CD14-positive monocyte (primary cell): ENCODE results near the gene SLC30A5. TPM values are rescaled to one million over a fixed set of nuclear protein-coding genes. Genes with fewer than 3 reads are reported as not detected.

Experiments
- DNase-seq, 3 donors: peaks; one replicate each; pipeline ENCODE4 v3.0.0-alpha.2; 2011 to 2022
- H2AFZ ChIP-seq: 2 replicates; pipeline ENCODE4 v1.6.0; 2012; ENCODE audit warnings: mild to moderate bottlenecking, low read depth, low read length, inconsistent platforms; ENCODE audit not compliant: insufficient read depth, poor library complexity, severe bottlenecking
- H3K27ac ChIP-seq, 2 donors: 1 replicate in 1 of 2; 2 replicates in 1 of 2; pipeline ENCODE4 v1.5.1; 2012 to 2013; ENCODE audit warnings: low read length in 2 of 2, control low read depth in 1 of 2, inconsistent platforms in 1 of 2, low read depth in 1 of 2, mild to moderate bottlenecking in 1 of 2
- H3K27me3 ChIP-seq, 2 donors: one replicate each; pipeline versions ENCODE4 v1.6.0 to v1.6.1; 2011 to 2013; ENCODE audit warnings: low read length in 2 of 2; ENCODE audit not compliant: control insufficient read depth in 2 of 2, insufficient read depth in 2 of 2
- H3K36me3 ChIP-seq, 2 donors: replicated peaks in 1 of 2; 1 replicate in 1 of 2; 2 replicates in 1 of 2; pipeline versions ENCODE4 v1.5.1 to v1.6.1; 2012 to 2013; ENCODE audit warnings: low read length in 2 of 2, control low read depth in 1 of 2, inconsistent platforms in 1 of 2, mild to moderate bottlenecking in 1 of 2; ENCODE audit not compliant: insufficient read depth in 2 of 2, control insufficient read depth in 1 of 2
- H3K4me1 ChIP-seq, 2 donors: 1 replicate in 1 of 2; 2 replicates in 1 of 2; pipeline versions ENCODE4 v1.5.1 to v1.6.1; 2012 to 2013; ENCODE audit warnings: low read length in 2 of 2, control low read depth in 1 of 2, inconsistent platforms in 1 of 2, mild to moderate bottlenecking in 1 of 2, moderate library complexity in 1 of 2; ENCODE audit not compliant: insufficient read depth in 2 of 2, control insufficient read depth in 1 of 2
- H3K4me2 ChIP-seq: replicated peaks from 2 replicates; pipeline ENCODE3; 2012; ENCODE audit warnings: low read length, moderate library complexity, mild to moderate bottlenecking; ENCODE audit not compliant: poor library complexity, severe bottlenecking; ENCODE audit errors: extremely low read depth
- H3K4me3 ChIP-seq, 3 experiments: fragments of 200-600 bp in 1 of 3; sonication (generic) in 1 of 3; replicated peaks in 1 of 3; 1 replicate in 2 of 3; 2 replicates in 1 of 3; pipeline ENCODE4 v1.5.1; 2011 to 2013; ENCODE audit warnings: low read length in 3 of 3, mild to moderate bottlenecking in 3 of 3, control low read depth in 2 of 3, low read depth in 2 of 3, inconsistent platforms in 1 of 3, moderate library complexity in 1 of 3
- H3K79me2 ChIP-seq: 2 replicates; pipeline ENCODE4 v1.6.0; 2012; ENCODE audit warnings: mild to moderate bottlenecking, control low read depth, inconsistent platforms, low read length, moderate library complexity; ENCODE audit not compliant: insufficient read depth
- H3K9ac ChIP-seq: 2 replicates; pipeline ENCODE4 v1.6.0; 2017; ENCODE audit warnings: low read length, mild to moderate bottlenecking; ENCODE audit not compliant: insufficient read depth, poor library complexity, severe bottlenecking
- H3K9me3 ChIP-seq, 2 donors: replicated peaks in 1 of 2; 1 replicate in 1 of 2; 2 replicates in 1 of 2; pipeline versions ENCODE4 v1.5.1 to v1.6.1; 2012 to 2013; ENCODE audit warnings: low read length in 2 of 2, control low read depth in 1 of 2; ENCODE audit not compliant: control insufficient read depth in 1 of 2, insufficient read depth in 1 of 2
- H4K20me1 ChIP-seq: 2 replicates; pipeline ENCODE4 v1.6.0; 2012; ENCODE audit warnings: mild to moderate bottlenecking, low read length, control low read depth, moderate library complexity; ENCODE audit not compliant: insufficient read depth
- H3K27ac Mint-ChIP-seq, 7 donors: one replicate each; pipeline ENCODE4 v1.8.0; 2020; ENCODE audit warnings: mild to moderate bottlenecking in 7 of 7, mixed read lengths in 7 of 7, moderate library complexity in 6 of 7, inconsistent platforms in 2 of 7
- H3K27me3 Mint-ChIP-seq, 3 donors: one replicate each; pipeline ENCODE4 v1.8.0; 2021 to 2022; ENCODE audit warnings: low read depth in 3 of 3, mild to moderate bottlenecking in 3 of 3, mixed read lengths in 3 of 3, moderate library complexity in 3 of 3, inconsistent platforms in 1 of 3
- H3K36me3 Mint-ChIP-seq, 2 donors: one replicate each; pipeline ENCODE4 v1.8.0; 2020; ENCODE audit warnings: mixed read lengths in 2 of 2, inconsistent platforms in 1 of 2, mild to moderate bottlenecking in 1 of 2
- H3K4me1 Mint-ChIP-seq: one replicate; pipeline ENCODE4 v1.8.0; 2020; ENCODE audit warnings: mild to moderate bottlenecking, mixed read lengths
- H3K4me3 Mint-ChIP-seq, 2 donors: one replicate each; pipeline ENCODE4 v1.8.0; 2020; ENCODE audit warnings: mild to moderate bottlenecking in 2 of 2, mixed read lengths in 2 of 2, moderate library complexity in 1 of 2
- H3K9me3 Mint-ChIP-seq, 7 donors: one replicate each; pipeline ENCODE4 v1.8.0; 2020 to 2022; ENCODE audit warnings: mixed read lengths in 7 of 7, mild to moderate bottlenecking in 6 of 7, moderate library complexity in 6 of 7, inconsistent platforms in 2 of 7
- WGBS: methylation state at CpG from one replicate; pipeline ENCODE4 v1.1.5; 2013; ENCODE audit warnings: missing lambda C conversion rate; ENCODE audit not compliant: insufficient coverage; 5-methylcytosine and 5-hydroxymethylcytosine counted together
- intact Hi-C, 2 donors: fragments of 100-400 bp; cut with micrococcal nuclease; formaldehyde crosslinking; loops; one replicate each; pipeline versions ENCODE4 v1.15.0 to v1.15.1; 2023
- polyA plus RNA-seq, 3 donors: library from polyadenylated mRNA; depleted of rRNA in 1 of 3; unstranded in 2 of 3; stranded (reverse) in 1 of 3; fragments of 300-500 nt in 2 of 3; fragments of >200 nt in 1 of 3; fragmentation: Illumina TruSeq in 2 of 3; gene quantifications; 1 replicate in 2 of 3; 2 replicates in 1 of 3; pipeline ENCODE4 v1.2.3, GENCODE V29; 2012 to 2021
- TF ChIP-seq, protein P1 (sequence below): fragments of 200-600 bp; IDR thresholded peaks from one replicate; pipeline ENCODE4 v1.8.0; 2022; ENCODE audit warnings: antibody characterized with exemption, mild to moderate bottlenecking

Gene SLC30A5
- polyA plus RNA-seq, 3 donors: 12.6 to 28.2 (median 27.0) TPM

DNA sequence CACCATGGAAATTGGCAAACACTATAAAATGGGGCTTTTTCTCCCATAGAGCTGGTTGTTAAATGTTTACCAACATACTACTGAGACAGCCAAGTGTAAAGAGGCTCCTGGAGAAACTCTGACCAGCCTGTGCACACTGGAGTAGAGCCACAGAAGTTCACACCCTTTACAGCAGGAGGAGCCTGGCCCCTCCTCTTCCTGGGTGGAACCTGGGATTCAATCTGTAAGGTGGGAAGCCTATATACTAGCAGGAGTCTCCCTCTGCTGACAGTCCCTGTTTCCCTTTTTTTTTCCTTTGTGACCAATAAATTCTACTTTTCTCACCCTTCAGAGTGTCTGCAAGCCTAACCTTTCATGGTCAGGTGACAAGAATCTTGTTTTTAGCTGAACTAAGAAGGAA, 10.4 kb upstream of the SLC30A5 start:
- peaks cover 8% of the 10 kb centered on the region for H3K4me1 Mint-ChIP-seq
- DNase-seq: no peak
- H3K27ac Mint-ChIP-seq: no peak overlapping the region
- no peak overlapping the region for H3K9ac ChIP-seq
- no peak overlapping the region for H3K27ac ChIP-seq
- peak overlapping the region in 1 of 2 donors; percentile 17 for H3K4me3 Mint-ChIP-seq
- peaks cover 0 to 3% (median 0%) of the 10 kb centered on the region in 3 donors for H3K27me3 Mint-ChIP-seq
- TF ChIP-seq, protein P1, sequence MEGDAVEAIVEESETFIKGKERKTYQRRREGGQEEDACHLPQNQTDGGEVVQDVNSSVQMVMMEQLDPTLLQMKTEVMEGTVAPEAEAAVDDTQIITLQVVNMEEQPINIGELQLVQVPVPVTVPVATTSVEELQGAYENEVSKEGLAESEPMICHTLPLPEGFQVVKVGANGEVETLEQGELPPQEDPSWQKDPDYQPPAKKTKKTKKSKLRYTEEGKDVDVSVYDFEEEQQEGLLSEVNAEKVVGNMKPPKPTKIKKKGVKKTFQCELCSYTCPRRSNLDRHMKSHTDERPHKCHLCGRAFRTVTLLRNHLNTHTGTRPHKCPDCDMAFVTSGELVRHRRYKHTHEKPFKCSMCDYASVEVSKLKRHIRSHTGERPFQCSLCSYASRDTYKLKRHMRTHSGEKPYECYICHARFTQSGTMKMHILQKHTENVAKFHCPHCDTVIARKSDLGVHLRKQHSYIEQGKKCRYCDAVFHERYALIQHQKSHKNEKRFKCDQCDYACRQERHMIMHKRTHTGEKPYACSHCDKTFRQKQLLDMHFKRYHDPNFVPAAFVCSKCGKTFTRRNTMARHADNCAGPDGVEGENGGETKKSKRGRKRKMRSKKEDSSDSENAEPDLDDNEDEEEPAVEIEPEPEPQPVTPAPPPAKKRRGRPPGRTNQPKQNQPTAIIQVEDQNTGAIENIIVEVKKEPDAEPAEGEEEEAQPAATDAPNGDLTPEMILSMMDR: no peak
- H3K4me1 ChIP-seq: no peaks in the 10 kb centered on the region
- H3K4me3 ChIP-seq: no peak overlapping the region
- no peaks in the 10 kb centered on the region for H3K9me3 ChIP-seq
- H3K36me3 Mint-ChIP-seq: no peaks in the 10 kb centered on the region
- H4K20me1 ChIP-seq: no peaks in the 10 kb centered on the region
- peaks cover 0 to 8% (median 2%) of the 10 kb centered on the region in 7 donors for H3K9me3 Mint-ChIP-seq
- H3K27me3 ChIP-seq: no peaks in the 10 kb centered on the region
- H3K36me3 ChIP-seq: no peaks in the 10 kb centered on the region
- H3K4me2 ChIP-seq: no peak overlapping the region
- peak overlapping the region; percentile 32 for H2AFZ ChIP-seq
- no peaks in the 10 kb centered on the region for H3K79me2 ChIP-seq
- intact Hi-C loops: no loop called here

DNA sequence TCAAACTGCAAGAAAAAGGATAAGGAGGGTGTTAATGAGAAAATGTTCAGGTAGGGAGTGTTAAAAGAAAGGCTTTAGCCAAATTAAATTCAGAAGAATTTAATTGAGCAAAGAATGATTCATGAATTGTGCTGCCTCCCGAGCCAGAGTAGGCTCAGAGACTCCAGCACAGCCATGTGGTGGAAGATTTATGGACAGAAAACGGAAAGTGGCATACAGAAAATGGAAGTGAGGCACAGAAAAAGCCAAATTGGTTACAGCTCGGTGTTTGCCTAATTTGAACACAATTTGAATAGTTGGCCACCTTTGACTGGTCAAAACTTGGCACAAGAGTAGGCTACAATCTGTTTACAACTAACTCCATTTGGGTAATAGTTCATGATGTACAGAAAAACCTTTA, 9.6 kb upstream of the SLC30A5 start:
- Histone ChIP-seq H3K27ac (no peak overlapping the region), H3K36me3 (no peaks in the 10 kb centered on the region), H3K9me3 (no peaks in the 10 kb centered on the region), H2AFZ (peak overlapping the region; percentile 32), H3K9ac (no peak overlapping the region), H3K27me3 (no peaks in the 10 kb centered on the region), H4K20me1 (no peaks in the 10 kb centered on the region), H3K79me2 (no peaks in the 10 kb centered on the region), H3K4me1 (no peaks in the 10 kb centered on the region), H3K4me3 (no peak overlapping the region), H3K4me2 (no peak overlapping the region)
- H3K27ac Mint-ChIP-seq: peak overlapping the region in 1 of 7 donors; percentile 25
- TF ChIP-seq, protein P1: no peak
- H3K36me3 Mint-ChIP-seq: no peaks in the 10 kb centered on the region
- H3K4me3 Mint-ChIP-seq: no peak overlapping the region
- no peak for DNase-seq
- peaks cover 0 to 3% (median 0%) of the 10 kb centered on the region in 3 donors for H3K27me3 Mint-ChIP-seq
- intact Hi-C loops: no loop called here
- WGBS: 23% methylated on average over 2 of the region's 3 CpGs
- H3K4me1 Mint-ChIP-seq: peaks cover 6% of the 10 kb centered on the region
- H3K9me3 Mint-ChIP-seq: peaks cover 0 to 8% (median 2%) of the 10 kb centered on the region in 7 donors
